Measurements from ENCODE around the gene CCL22.
"Not testable (repeated sequence)": the region's sequence is repeated elsewhere in the genome, so short reads cannot be mapped to it uniquely, and the experiment has no call there.

The CCL22 gene

GRCh38 chr16:57358527-57359095, at the start of gene CCL22:
Gene CCL22, plus strand, starts transcription at chr16:57358783. Its CDS starts 34 bp downstream, at chr16:57358817.
- DNase-seq = no peak

- no peak for DNase-seq
These were observed 47.8 kb upstream of the CCL22 start for GRCh38 chr16:57310801-57311200.

- no peak for DNase-seq
These were observed 45.1 kb upstream of the CCL22 start for GRCh38 chr16:57313509-57313908.

GRCh38 chr16:57314161-57314785, 44.3 kb upstream of the CCL22 start:
- no peak for DNase-seq

- DNase-seq = no peak
These were observed 43.2 kb upstream of the CCL22 start for GRCh38 chr16:57315416-57315815.

GRCh38 chr16:57316390-57317017, 42.1 kb upstream of the CCL22 start:
- DNase-seq = no peak

GRCh38 chr16:57318240-57318970, 40.2 kb upstream of the CCL22 start:
- DNase-seq = no peak

- DNase-seq = no peak
These were observed 38.9 kb upstream of the CCL22 start for GRCh38 chr16:57319646-57320045.

- DNase-seq = no peak
These were observed 33.8 kb upstream of the CCL22 start for GRCh38 chr16:57324749-57325148.

- DNase-seq = no peak
These were observed 33.1 kb upstream of the CCL22 start for GRCh38 chr16:57325458-57325857.

- DNase-seq = no peak
These were observed 28.8 kb upstream of the CCL22 start for GRCh38 chr16:57329718-57330327.

- DNase-seq = no peak
These were observed 27.2 kb upstream of the CCL22 start for GRCh38 chr16:57331355-57331754.

GRCh38 chr16:57333402-57333801, 25.2 kb upstream of the CCL22 start:
- DNase-seq = no peak

- no peak for DNase-seq
These were observed 23.2 kb upstream of the CCL22 start for GRCh38 chr16:57335366-57335765.

- no peak for DNase-seq
These were observed 17.5 kb upstream of the CCL22 start for GRCh38 chr16:57341062-57341440.

GRCh38 chr16:57341441-57342303, 16.9 kb upstream of the CCL22 start:
- no peak for DNase-seq

- not testable (repeated sequence) for DNase-seq
These were observed 16.0 kb upstream of the CCL22 start for GRCh38 chr16:57342606-57343005.

GRCh38 chr16:57343221-57343620, 15.4 kb upstream of the CCL22 start:
- no peak for DNase-seq

- DNase-seq = not testable (repeated sequence)
These were observed 14.5 kb upstream of the CCL22 start for GRCh38 chr16:57344094-57344493.

GRCh38 chr16:57345021-57345420, 13.6 kb upstream of the CCL22 start:
- DNase-seq = no peak

GRCh38 chr16:57345666-57346204, 12.8 kb upstream of the CCL22 start:
- DNase-seq = no peak

- DNase-seq = no peak
These were observed 10.7 kb upstream of the CCL22 start for GRCh38 chr16:57347858-57348257.

All from NCI-H524 treated with DMSO at 0.1 percent for 48 hours (cell line).